K562 (cell line): ENCODE data around the gene PRSS38. TPM values are rescaled to one million over a fixed set of nuclear protein-coding genes. Genes with fewer than 3 reads are reported as not detected.

Experiments used
- ATAC-seq: fragments of 200-7000 bp; cut with Tn5 transposase; 3 replicates; pipeline ENCODE4 v1.9.1; 2020; ENCODE audit warnings: moderate library complexity
- BruUV-seq: library from RNA; stranded (reverse); fragments of 400-500 nt; replicated peaks from 2 replicates; lab custom pipeline; 2021; lab: Mats Ljungman, UMichigan
- CTCF ChIA-PET: fragments of 300-600 bp; formaldehyde crosslinking; extraction: SDS; loops from one replicate; lab custom pipeline; 2021; ENCODE audit warnings: low intra/inter-chr PET ratio; lab: Yijun Ruan, JAX
- POLR2A ChIA-PET: fragments of 300-600, 350-650 bp; sonication (Branson Sonifier 250); formaldehyde crosslinking; extraction: SDS; loops from one replicate; lab custom pipeline; 2021; ENCODE audit warnings: antibody characterized with exemption, inconsistent platforms; lab: Yijun Ruan, JAX
- DNase-seq, 4 experiments: peaks; one replicate each; pipeline versions ENCODE4 v3.0.0 to v3.0.0-alpha.2; 2011 to 2018; ENCODE audit warnings: low spot score in 3 of 4, mixed read lengths in 3 of 4; ENCODE audit errors: extremely low read depth in 1 of 4
- FAIRE-seq: peaks from 2 replicates; lab custom pipeline; 2011; peaks lifted over from hg19 to GRCh38; lab: Jason Lieb, UNC
- H2AFZ ChIP-seq: 2 replicates; pipeline ENCODE4 v1.6.0; 2011; ENCODE audit warnings: low read depth, low read length, control low read depth, inconsistent platforms
- H3K27ac ChIP-seq: fragments of 200-600 bp; 3 replicates; pipeline ENCODE4 v1.8.0; 2011; ENCODE audit warnings: low read depth, mild to moderate bottlenecking, control low read depth, inconsistent platforms, low read length, moderate library complexity, mixed read lengths; ENCODE audit errors: extremely low read depth
- H3K27me3 ChIP-seq, 2 experiments: fragments of 300-600 bp in 1 of 2; 2 replicates in 1 of 2; 3 replicates in 1 of 2; pipeline versions ENCODE4 v1.6.0 to v1.8.0; 2011; ENCODE audit warnings: inconsistent platforms in 2 of 2, low read length in 2 of 2, mild to moderate bottlenecking in 1 of 2, mixed read lengths in 1 of 2, moderate library complexity in 1 of 2; ENCODE audit not compliant: control insufficient read depth in 2 of 2, insufficient read depth in 2 of 2
- H3K36me3 ChIP-seq: fragments of 300-600 bp; 3 replicates; pipeline ENCODE4 v1.8.0; 2011; ENCODE audit warnings: mild to moderate bottlenecking, low read length, inconsistent platforms; ENCODE audit not compliant: control insufficient read depth, insufficient read depth
- H3K4me1 ChIP-seq, 2 experiments: fragments of 200-600 bp in 1 of 2; replicated peaks in 1 of 2; 2 replicates in 1 of 2; 3 replicates in 1 of 2; pipeline versions ENCODE4 v1.5.1 to v1.8.0; 2011; ENCODE audit warnings: inconsistent platforms in 2 of 2, low read length in 2 of 2, mild to moderate bottlenecking in 1 of 2, mixed read lengths in 1 of 2, moderate library complexity in 1 of 2; ENCODE audit not compliant: control insufficient read depth in 2 of 2, insufficient read depth in 2 of 2
- H3K4me2 ChIP-seq: 2 replicates; pipeline ENCODE4 v1.6.1; 2011; ENCODE audit warnings: low read length, control low read depth, inconsistent platforms, mixed read lengths; ENCODE audit not compliant: insufficient read depth
- H3K4me3 ChIP-seq: fragments of 200-600 bp; sonication (generic), shearing (Covaris generic); 2 replicates; pipeline ENCODE4 v1.5.1; 2016; ENCODE audit warnings: control low read depth, inconsistent platforms
- H3K79me2 ChIP-seq: fragments of 200-600 bp; 3 replicates; pipeline ENCODE4 v1.8.0; 2011; ENCODE audit warnings: low read length, inconsistent platforms; ENCODE audit not compliant: control insufficient read depth, insufficient read depth
- H3K9ac ChIP-seq, 2 experiments: 2 replicates each; pipeline versions ENCODE4 v1.6.0 to v1.6.1; 2011; ENCODE audit warnings: low read depth in 2 of 2, low read length in 2 of 2, control low read depth in 1 of 2, inconsistent platforms in 1 of 2, mild to moderate bottlenecking in 1 of 2, mixed read lengths in 1 of 2; ENCODE audit not compliant: insufficient read depth in 1 of 2
- H3K9me1 ChIP-seq: one replicate; pipeline ENCODE4 v1.6.0; 2011; ENCODE audit warnings: inconsistent platforms, mild to moderate bottlenecking, low read length, moderate library complexity; ENCODE audit not compliant: control insufficient read depth, insufficient read depth
- H3K9me3 ChIP-seq: replicated peaks from 2 replicates; pipeline ENCODE4 v1.5.1; 2011; ENCODE audit warnings: low read depth, low read length, inconsistent platforms; ENCODE audit not compliant: control insufficient read depth, insufficient read depth
- H4K20me1 ChIP-seq: replicated peaks from 2 replicates; pipeline ENCODE4 v1.6.1; 2011; ENCODE audit warnings: low read length, inconsistent platforms, mixed read lengths; ENCODE audit not compliant: control insufficient read depth, insufficient read depth
- WGBS: fragments of 100-300 bp; shearing (Covaris generic); methylation state at CpG from one replicate; pipeline ENCODE4 v1.1.6; 2016; ENCODE audit warnings: low coverage, mixed read lengths; ENCODE audit not compliant: insufficient coverage; ENCODE audit errors: missing lambda C conversion rate; 5-methylcytosine and 5-hydroxymethylcytosine counted together
- in situ Hi-C: fragments of 300-500 bp; cut with MboI; formaldehyde crosslinking; loops from 4 replicates; pipeline ENCODE4 v1.15.0; 2018; ENCODE audit warnings: inconsistent platforms, mixed read lengths
- intact Hi-C: fragments of 100-400 bp; cut with micrococcal nuclease; formaldehyde crosslinking; loops from 2 replicates; pipeline ENCODE4 v1.14.2; 2022
- polyA plus RNA-seq, 8 experiments: library from polyadenylated mRNA; depleted of rRNA in 4 of 8; stranded (reverse) in 5 of 8; unstranded in 3 of 8; fragments of >200 nt; fragmentation: Nextera tagmentation in 2 of 8; fragmentation: Illumina TruSeq in 1 of 8; extraction: Ambion mirVana in 2 of 8; extraction: Trizol in 1 of 8; gene quantifications; 2 replicates each; pipeline versions ENCODE4 v1.2.1 to v1.2.3, GENCODE V29; 2011 to 2014; ENCODE audit warnings: inconsistent platforms in 1 of 8, missing spikeins in 1 of 8
- total RNA-seq, 7 experiments: library from RNA; depleted of rRNA in 6 of 7; stranded (reverse); fragments of >200 nt in 6 of 7; fragmentation: Illumina TruSeq in 2 of 7; extraction: Trizol in 2 of 7; gene quantifications; 2 replicates each; pipeline versions ENCODE4 v1.2.1 to v1.2.3, GENCODE V29; 2011 to 2021; ENCODE audit warnings: low replicate concordance in 1 of 7
- TF ChIP-seq, protein P1 (sequence below): IDR thresholded peaks from 2 replicates; pipeline ENCODE4 v1.6.1; 2014; ENCODE audit warnings: antibody characterized with exemption

Gene PRSS38
- total and polyA plus RNA-seq, 9 of the 15 experiments (the other 6 are each of a cell fraction or from before 2014, with no cell fraction given) = 0.09 to 0.14 TPM; not detected in 7

DNA sequence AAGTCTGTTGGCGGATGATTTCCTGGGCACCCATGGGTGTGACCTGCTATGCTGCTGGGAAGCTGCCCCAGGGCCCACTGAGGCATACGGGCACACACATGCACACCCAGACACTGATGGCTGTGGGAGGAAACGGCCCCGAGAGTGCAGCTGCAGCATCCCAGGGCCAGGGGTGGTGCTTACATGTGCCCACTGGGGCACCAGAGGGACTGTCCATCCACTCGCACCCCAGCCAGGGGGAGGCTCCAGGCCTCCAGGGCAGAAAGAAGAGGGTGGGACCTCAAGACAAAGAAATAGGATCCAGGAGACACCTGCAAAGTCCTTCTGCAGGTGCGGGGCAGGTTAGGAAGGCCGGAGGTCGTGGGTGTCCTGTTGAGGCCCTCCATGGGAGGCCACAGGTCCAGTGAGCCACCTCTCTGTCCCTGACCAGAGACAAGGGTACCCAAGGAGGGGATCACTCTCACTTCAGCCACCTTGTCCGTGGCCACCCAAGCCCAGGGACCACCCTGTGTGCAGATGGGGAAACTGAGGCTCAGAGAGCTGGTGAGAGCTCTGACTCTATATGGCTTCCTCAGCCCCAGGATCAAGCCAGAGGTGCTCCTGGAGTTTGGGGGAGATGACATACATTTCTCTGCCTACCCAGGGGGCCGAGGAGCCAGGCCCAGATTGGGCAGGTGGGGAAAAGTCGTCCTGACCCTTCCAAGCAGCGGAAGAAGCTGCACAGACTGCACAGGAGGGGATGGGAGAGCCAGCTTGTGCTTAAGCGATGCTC, 75.2 kb downstream of the PRSS38 start:
- ChIA-PET CTCF (no interaction called here), POLR2A (no interaction called here)
- Histone ChIP-seq H3K4me2 (no peak overlapping the region), H3K9me3 (no peaks in the 10 kb centered on the region), H3K79me2 (no peaks in the 10 kb centered on the region), H3K9me1 (no peaks in the 10 kb centered on the region), H3K36me3 (no peaks in the 10 kb centered on the region), H3K27ac (no peak overlapping the region), H2AFZ (peak overlapping the region; percentile 30; the same call in 1 of the 2 replicates), H3K9ac (0 out of 4 replicates have a peak overlapping the region, but pooled peaks of 1 of the 2 experiments have one; percentile 10), H3K4me3 (no peak overlapping the region), H4K20me1 (no peaks in the 10 kb centered on the region), H3K4me1 (peaks cover 15 to 70% of the 10 kb centered on the region in 2 experiments), H3K27me3 (peaks cover 0 to 27% of the 10 kb centered on the region in 2 experiments; a peak in 2 of 5 replicates)
- DNase-seq (no peak), ATAC-seq (no peak), FAIRE-seq (no peak)
- TF ChIP-seq, protein P1, sequence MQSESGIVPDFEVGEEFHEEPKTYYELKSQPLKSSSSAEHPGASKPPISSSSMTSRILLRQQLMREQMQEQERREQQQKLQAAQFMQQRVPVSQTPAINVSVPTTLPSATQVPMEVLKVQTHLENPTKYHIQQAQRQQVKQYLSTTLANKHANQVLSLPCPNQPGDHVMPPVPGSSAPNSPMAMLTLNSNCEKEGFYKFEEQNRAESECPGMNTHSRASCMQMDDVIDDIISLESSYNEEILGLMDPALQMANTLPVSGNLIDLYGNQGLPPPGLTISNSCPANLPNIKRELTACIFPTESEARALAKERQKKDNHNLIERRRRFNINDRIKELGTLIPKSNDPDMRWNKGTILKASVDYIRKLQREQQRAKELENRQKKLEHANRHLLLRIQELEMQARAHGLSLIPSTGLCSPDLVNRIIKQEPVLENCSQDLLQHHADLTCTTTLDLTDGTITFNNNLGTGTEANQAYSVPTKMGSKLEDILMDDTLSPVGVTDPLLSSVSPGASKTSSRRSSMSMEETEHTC = no peak
- 30% methylated on average over 13 of the region's 13 CpGs for WGBS
- intact Hi-C loops = no loop called here
- BruUV-seq = no TSS peak
- in situ Hi-C loops = no loop called here
